ENCODE data around the gene LYRM4.

Gene LYRM4

GRCh38 chr6:5259428-5259827, 1.3 kb downstream of the LYRM4 start:
- Histone ChIP-seq H3K9ac (ENCODE audit: low read depth, low read length) (peak overlapping the region; percentile 88; the same call in 1 of the 2 replicates), H3K9me3 (ENCODE audit: insufficient read depth, low read depth, low read length) (no peaks in the 10 kb centered on the region), H3K36me3 (ENCODE audit: insufficient read depth, low read depth, low read length) (peaks cover 18% of the 10 kb centered on the region; the same call in 1 of the 2 replicates), H3K27me3 (ENCODE audit: insufficient read depth, low read length) (no peaks in the 10 kb centered on the region), H3K4me3 (ENCODE audit: low read length) (peak overlapping the region; percentile 87), H3K4me1 (ENCODE audit: insufficient read depth, low read length) (peaks cover 4% of the 10 kb centered on the region; the same call in 1 of the 2 replicates), H3K27ac (ENCODE audit: low read length) (no peak overlapping the region)

- H3K36me3 ChIP-seq (ENCODE audit: insufficient read depth, low read depth, low read length): peaks cover 29% of the 10 kb centered on the region; the same call in 1 of the 2 replicates
- H3K27me3 ChIP-seq (ENCODE audit: insufficient read depth, low read length): no peaks in the 10 kb centered on the region
- no peaks in the 10 kb centered on the region for H3K9me3 ChIP-seq (ENCODE audit: insufficient read depth, low read depth, low read length)
- H3K9ac ChIP-seq (ENCODE audit: low read depth, low read length): no peak overlapping the region
- H3K4me3 ChIP-seq (ENCODE audit: low read length): no peak overlapping the region
- H3K27ac ChIP-seq (ENCODE audit: low read length): no peak overlapping the region
- H3K4me1 ChIP-seq (ENCODE audit: insufficient read depth, low read length): peaks cover 4% of the 10 kb centered on the region; the same call in 1 of the 2 replicates
Measured at GRCh38 chr6:5257400-5257799, 3.4 kb downstream of the LYRM4 start.

GRCh38 chr6:5256952-5257351, 3.8 kb downstream of the LYRM4 start:
- H3K4me1 ChIP-seq (ENCODE audit: insufficient read depth, low read length): peaks cover 4% of the 10 kb centered on the region; the same call in 1 of the 2 replicates
- H3K36me3 ChIP-seq (ENCODE audit: insufficient read depth, low read depth, low read length): peaks cover 29% of the 10 kb centered on the region; the same call in 1 of the 2 replicates
- H3K4me3 ChIP-seq (ENCODE audit: low read length): no peak overlapping the region
- H3K9me3 ChIP-seq (ENCODE audit: insufficient read depth, low read depth, low read length): no peaks in the 10 kb centered on the region
- no peak overlapping the region for H3K27ac ChIP-seq (ENCODE audit: low read length)
- no peaks in the 10 kb centered on the region for H3K27me3 ChIP-seq (ENCODE audit: insufficient read depth, low read length)
- no peak overlapping the region for H3K9ac ChIP-seq (ENCODE audit: low read depth, low read length)

GRCh38 chr6:5250911-5251310, 9.8 kb downstream of the LYRM4 start:
- H3K27ac ChIP-seq (ENCODE audit: low read length): no peak overlapping the region
- no peak overlapping the region for H3K4me3 ChIP-seq (ENCODE audit: low read length)
- no peaks in the 10 kb centered on the region for H3K27me3 ChIP-seq (ENCODE audit: insufficient read depth, low read length)
- no peaks in the 10 kb centered on the region for H3K4me1 ChIP-seq (ENCODE audit: insufficient read depth, low read length)
- H3K9me3 ChIP-seq (ENCODE audit: insufficient read depth, low read depth, low read length): no peaks in the 10 kb centered on the region
- H3K9ac ChIP-seq (ENCODE audit: low read depth, low read length): no peak overlapping the region
- H3K36me3 ChIP-seq (ENCODE audit: insufficient read depth, low read depth, low read length): peaks cover 11% of the 10 kb centered on the region; the same call in 1 of the 2 replicates

DNA sequence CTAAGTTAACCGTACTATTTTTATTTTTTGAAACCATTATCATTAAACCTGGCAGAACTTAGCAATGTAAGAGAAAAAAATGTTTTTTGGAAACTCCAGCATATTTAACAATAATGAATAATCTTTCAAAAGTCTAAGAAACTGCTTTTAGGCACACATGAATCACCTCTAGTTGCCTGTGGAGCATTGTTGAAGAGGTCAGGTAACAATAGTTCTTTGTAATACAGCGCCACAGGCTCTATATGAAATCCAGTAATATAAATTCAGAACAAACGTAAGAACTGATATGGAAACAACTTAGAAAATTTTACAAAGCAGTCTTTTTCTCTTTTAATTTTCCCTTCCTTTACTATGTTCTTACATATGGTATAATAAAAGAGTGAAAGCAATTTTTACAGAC, 10.3 kb downstream of the LYRM4 start:
- Histone ChIP-seq H3K9ac (ENCODE audit: low read depth, low read length) (no peak overlapping the region), H3K9me3 (ENCODE audit: insufficient read depth, low read depth, low read length) (no peaks in the 10 kb centered on the region), H3K4me1 (ENCODE audit: insufficient read depth, low read length) (no peaks in the 10 kb centered on the region), H3K36me3 (ENCODE audit: insufficient read depth, low read depth, low read length) (peaks cover 11% of the 10 kb centered on the region; the same call in 1 of the 2 replicates), H3K27me3 (ENCODE audit: insufficient read depth, low read length) (no peaks in the 10 kb centered on the region), H3K27ac (ENCODE audit: low read length) (no peak overlapping the region), H3K4me3 (ENCODE audit: low read length) (no peak overlapping the region)

DNA sequence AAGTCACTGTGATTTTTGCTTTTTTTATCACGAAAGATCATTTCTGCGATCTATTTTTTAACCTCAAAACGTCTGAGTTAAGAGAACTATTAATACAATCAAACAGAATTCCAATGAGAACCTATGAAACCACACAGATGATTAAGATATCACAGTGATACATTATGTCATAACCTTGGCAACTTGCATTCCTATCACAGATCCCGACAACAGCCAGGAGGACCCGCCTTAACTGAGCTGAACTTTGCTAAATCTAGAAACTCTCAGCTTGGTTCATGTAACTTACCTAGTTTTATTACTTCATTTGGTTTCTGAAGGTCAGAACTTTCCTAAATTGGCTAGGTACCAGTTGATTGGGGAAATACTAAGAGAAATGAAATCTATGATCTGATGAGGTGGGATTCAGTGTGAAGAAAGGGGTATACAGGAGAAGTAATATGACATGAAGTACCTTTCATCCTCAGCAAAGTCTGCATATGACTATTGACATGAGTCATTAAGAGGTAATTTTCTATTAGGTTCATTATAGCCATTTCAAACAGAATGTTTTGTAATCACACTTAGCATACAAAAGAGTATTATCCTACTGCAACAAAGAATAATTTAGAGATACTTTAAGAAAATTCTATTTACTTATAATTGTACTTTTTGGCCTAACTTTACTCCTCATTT, 11.2 kb downstream of the LYRM4 start:
- no peaks in the 10 kb centered on the region for H3K27me3 ChIP-seq (ENCODE audit: insufficient read depth, low read length)
- no peaks in the 10 kb centered on the region for H3K9me3 ChIP-seq (ENCODE audit: insufficient read depth, low read depth, low read length)
- H3K27ac ChIP-seq (ENCODE audit: low read length): no peak overlapping the region
- H3K4me1 ChIP-seq (ENCODE audit: insufficient read depth, low read length): no peaks in the 10 kb centered on the region
- no peak overlapping the region for H3K4me3 ChIP-seq (ENCODE audit: low read length)
- peaks cover 11% of the 10 kb centered on the region; the same call in 1 of the 2 replicates for H3K36me3 ChIP-seq (ENCODE audit: insufficient read depth, low read depth, low read length)
- H3K9ac ChIP-seq (ENCODE audit: low read depth, low read length): no peak overlapping the region

DNA sequence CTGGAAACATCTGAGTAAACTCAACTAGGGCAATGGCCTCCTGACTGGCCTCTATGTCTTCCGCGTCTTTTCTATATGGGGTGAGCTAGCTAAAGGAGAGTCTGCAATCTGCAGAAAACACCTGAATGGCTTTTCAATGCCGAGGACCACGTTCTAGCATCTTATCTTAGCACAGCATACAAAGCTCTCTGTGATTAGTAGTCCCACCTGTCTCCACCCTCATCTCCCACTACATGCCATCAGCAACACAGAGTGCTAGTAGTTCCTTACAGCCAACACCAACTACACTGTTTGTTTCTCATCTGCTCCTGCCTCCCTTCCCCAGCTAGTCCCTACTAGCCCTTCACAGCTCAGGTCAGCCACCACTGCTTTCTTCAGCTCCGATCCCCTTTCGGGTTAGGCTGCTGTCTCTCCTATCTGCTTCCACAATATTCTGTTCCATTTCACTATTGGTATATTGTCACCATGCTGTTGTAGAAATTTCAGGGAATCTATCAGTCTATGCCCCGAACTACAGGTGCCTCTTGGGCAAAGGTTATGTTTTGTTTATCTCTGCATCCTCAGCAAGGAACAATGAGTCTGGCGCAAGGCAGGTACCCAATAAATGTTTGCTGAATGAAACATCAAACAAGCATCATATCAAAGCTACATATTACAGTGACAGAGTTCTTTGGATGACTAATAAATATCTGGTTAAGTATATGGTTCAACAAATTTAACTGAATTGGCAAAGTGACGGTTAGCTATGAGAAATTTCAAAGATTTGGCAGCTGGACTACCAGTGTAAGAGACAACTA, 12.2 kb downstream of the LYRM4 start:
- no peaks in the 10 kb centered on the region for H3K27me3 ChIP-seq (ENCODE audit: insufficient read depth, low read length)
- H3K36me3 ChIP-seq (ENCODE audit: insufficient read depth, low read depth, low read length): peaks cover 11% of the 10 kb centered on the region; the same call in 1 of the 2 replicates
- H3K9ac ChIP-seq (ENCODE audit: low read depth, low read length): no peak overlapping the region
- H3K9me3 ChIP-seq (ENCODE audit: insufficient read depth, low read depth, low read length): no peaks in the 10 kb centered on the region
- no peak overlapping the region for H3K27ac ChIP-seq (ENCODE audit: low read length)
- no peaks in the 10 kb centered on the region for H3K4me1 ChIP-seq (ENCODE audit: insufficient read depth, low read length)
- no peak overlapping the region for H3K4me3 ChIP-seq (ENCODE audit: low read length)

DNA sequence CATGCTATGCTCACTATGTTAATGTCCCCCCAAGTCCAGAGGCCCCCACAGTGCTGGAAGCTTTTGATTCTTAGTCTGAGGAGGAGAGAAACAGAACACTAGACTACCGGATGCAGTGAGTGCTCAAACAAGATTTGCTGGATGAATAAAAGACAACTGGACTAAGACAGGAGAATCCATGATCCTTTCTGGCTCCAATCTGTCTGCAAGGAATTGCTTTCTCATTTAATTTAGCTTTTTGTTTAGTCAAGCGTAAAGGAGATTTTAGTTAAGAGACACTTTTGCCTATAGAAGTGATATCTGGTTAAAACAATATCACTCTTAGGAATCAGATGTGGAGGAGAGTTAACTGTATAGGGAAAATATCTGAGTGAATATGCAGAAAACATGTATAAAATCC, 13.5 kb downstream of the LYRM4 start:
- Histone ChIP-seq H3K27me3 (ENCODE audit: insufficient read depth, low read length) (no peaks in the 10 kb centered on the region), H3K4me3 (ENCODE audit: low read length) (no peak overlapping the region), H3K9me3 (ENCODE audit: insufficient read depth, low read depth, low read length) (no peaks in the 10 kb centered on the region), H3K9ac (ENCODE audit: low read depth, low read length) (no peak overlapping the region), H3K36me3 (ENCODE audit: insufficient read depth, low read depth, low read length) (peaks cover 6% of the 10 kb centered on the region; the same call in 1 of the 2 replicates), H3K4me1 (ENCODE audit: insufficient read depth, low read length) (no peaks in the 10 kb centered on the region), H3K27ac (ENCODE audit: low read length) (no peak overlapping the region)

GRCh38 chr6:5246141-5247097, 14.3 kb downstream of the LYRM4 start:
- no peak overlapping the region for H3K27ac ChIP-seq (ENCODE audit: low read length)
- no peak overlapping the region for H3K9ac ChIP-seq (ENCODE audit: low read depth, low read length)
- H3K27me3 ChIP-seq (ENCODE audit: insufficient read depth, low read length): no peaks in the 10 kb centered on the region
- H3K36me3 ChIP-seq (ENCODE audit: insufficient read depth, low read depth, low read length): peaks cover 6% of the 10 kb centered on the region; the same call in 1 of the 2 replicates
- no peak overlapping the region for H3K4me3 ChIP-seq (ENCODE audit: low read length)
- H3K9me3 ChIP-seq (ENCODE audit: insufficient read depth, low read depth, low read length): no peaks in the 10 kb centered on the region
- H3K4me1 ChIP-seq (ENCODE audit: insufficient read depth, low read length): peaks cover 4% of the 10 kb centered on the region

DNA sequence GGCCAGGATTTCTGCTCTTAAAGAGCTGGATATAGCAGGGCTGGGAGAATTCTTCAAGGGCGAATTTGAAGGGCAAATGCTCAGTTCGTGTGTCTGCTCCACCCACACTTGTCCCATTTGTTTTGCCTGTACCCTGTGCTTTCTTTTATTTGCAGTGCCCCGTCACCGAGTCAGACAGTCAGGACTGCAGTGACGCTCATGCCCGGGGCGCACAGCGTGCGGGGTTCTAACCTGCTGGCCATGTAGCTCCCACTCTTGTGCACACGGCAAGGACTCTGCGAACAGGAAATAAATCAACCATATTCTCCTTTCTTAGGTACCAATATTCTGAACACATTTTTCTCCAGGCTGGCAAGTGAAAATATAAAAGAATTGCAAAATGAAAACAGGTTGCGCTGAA, 17.7 kb downstream of the LYRM4 start:
- Histone ChIP-seq H3K4me3 (ENCODE audit: low read length) (no peak overlapping the region), H3K9ac (ENCODE audit: low read depth, low read length) (no peak overlapping the region)

GRCh38 chr6:5241252-5241651, 19.5 kb downstream of the LYRM4 start:
- H3K9me3 ChIP-seq (ENCODE audit: insufficient read depth, low read depth, low read length): no peaks in the 10 kb centered on the region
- H3K9ac ChIP-seq (ENCODE audit: low read depth, low read length): no peak overlapping the region
- H3K4me1 ChIP-seq (ENCODE audit: insufficient read depth, low read length): peaks cover 9% of the 10 kb centered on the region
- no peaks in the 10 kb centered on the region for H3K27me3 ChIP-seq (ENCODE audit: insufficient read depth, low read length)
- no peak overlapping the region for H3K27ac ChIP-seq (ENCODE audit: low read length)
- H3K36me3 ChIP-seq (ENCODE audit: insufficient read depth, low read depth, low read length): peaks cover 9% of the 10 kb centered on the region; the same call in 1 of the 2 replicates
- H3K4me3 ChIP-seq (ENCODE audit: low read length): peak overlapping the region; percentile 25

More for the DNA sequence above, 17.7 kb downstream of the LYRM4 start:
- H3K27ac ChIP-seq (ENCODE audit: low read length): no peak overlapping the region
- H3K27me3 ChIP-seq (ENCODE audit: insufficient read depth, low read length): no peaks in the 10 kb centered on the region
- no peaks in the 10 kb centered on the region for H3K9me3 ChIP-seq (ENCODE audit: insufficient read depth, low read depth, low read length)
- peaks cover 9% of the 10 kb centered on the region for H3K4me1 ChIP-seq (ENCODE audit: insufficient read depth, low read length)
- peaks cover 9% of the 10 kb centered on the region; the same call in 1 of the 2 replicates for H3K36me3 ChIP-seq (ENCODE audit: insufficient read depth, low read depth, low read length)

Measured in iPS-20b (cell line).